ENCODE data around the gene RGS11.

RGS11 gene

DNA sequence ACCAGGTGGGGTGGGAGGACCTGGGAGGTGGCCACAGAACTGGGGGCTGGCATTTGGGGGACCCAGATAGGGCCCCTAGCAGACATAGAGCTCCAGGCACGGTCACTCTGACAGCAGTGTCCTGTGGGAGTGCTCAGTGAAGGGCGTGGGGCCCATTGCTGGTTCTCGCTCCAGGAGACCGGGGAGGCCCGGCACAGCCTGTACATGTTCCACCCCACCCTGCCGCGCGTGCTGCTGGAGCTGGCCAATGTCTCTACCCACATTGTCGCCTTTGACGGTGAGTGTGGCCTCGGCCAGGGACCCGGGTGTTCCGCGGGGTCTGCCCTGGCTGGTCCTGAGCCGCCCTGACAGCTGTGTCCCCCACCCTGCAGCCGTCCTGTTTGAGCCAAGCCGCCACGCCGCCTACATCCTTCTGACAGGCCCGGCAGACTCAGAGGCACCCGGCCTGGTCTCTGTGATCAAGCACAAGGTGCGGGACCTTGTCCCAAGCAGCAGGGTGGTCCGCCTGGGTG is 11.2 kb downstream of the RGS11 start:
- no peak overlapping the region for H3K4me3 ChIP-seq (ENCODE audit: control insufficient read depth, low read depth, low read length)
- no peak for TF ChIP-seq CTCF (conservative IDR thresholded peaks at IDR 0.05; ENCODE audit: control insufficient read depth, insufficient read depth, low read depth, low read length)
- no peak for DNase-seq (ENCODE audit: low read depth)

DNA sequence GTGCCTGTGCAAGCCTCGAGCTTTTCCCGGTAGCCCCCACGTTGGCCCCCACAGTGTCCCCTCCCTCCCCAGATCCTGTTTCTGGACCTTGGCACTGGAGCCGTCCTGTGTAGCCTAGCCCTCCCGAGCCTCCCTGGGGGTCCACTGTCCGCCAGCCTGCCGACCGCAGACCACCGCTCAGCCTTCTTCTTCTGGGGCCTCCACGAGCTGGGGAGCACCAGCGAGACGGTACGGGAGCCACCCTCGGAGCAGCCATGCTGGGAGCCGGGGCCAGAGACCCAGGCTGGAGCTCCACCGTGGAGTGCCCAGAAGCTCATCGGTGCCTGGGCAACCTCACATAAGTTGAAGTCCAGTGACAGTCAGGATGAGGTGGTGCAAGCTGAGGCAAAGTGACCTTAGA is 11.8 kb downstream of the RGS11 start:
- no peak for TF ChIP-seq CTCF (conservative IDR thresholded peaks at IDR 0.05; ENCODE audit: control insufficient read depth, insufficient read depth, low read depth, low read length)
- no peak for DNase-seq (ENCODE audit: low read depth)
- H3K4me3 ChIP-seq (ENCODE audit: control insufficient read depth, low read depth, low read length) = no peak overlapping the region

- no peak for TF ChIP-seq CTCF (conservative IDR thresholded peaks at IDR 0.05; ENCODE audit: control insufficient read depth, insufficient read depth, low read depth, low read length)
- no peak for DNase-seq (ENCODE audit: low read depth)
- no peak overlapping the region for H3K4me3 ChIP-seq (ENCODE audit: control insufficient read depth, low read depth, low read length)
These were observed 12.5 kb downstream of the RGS11 start for GRCh38 chr16:263182-263774.

DNA sequence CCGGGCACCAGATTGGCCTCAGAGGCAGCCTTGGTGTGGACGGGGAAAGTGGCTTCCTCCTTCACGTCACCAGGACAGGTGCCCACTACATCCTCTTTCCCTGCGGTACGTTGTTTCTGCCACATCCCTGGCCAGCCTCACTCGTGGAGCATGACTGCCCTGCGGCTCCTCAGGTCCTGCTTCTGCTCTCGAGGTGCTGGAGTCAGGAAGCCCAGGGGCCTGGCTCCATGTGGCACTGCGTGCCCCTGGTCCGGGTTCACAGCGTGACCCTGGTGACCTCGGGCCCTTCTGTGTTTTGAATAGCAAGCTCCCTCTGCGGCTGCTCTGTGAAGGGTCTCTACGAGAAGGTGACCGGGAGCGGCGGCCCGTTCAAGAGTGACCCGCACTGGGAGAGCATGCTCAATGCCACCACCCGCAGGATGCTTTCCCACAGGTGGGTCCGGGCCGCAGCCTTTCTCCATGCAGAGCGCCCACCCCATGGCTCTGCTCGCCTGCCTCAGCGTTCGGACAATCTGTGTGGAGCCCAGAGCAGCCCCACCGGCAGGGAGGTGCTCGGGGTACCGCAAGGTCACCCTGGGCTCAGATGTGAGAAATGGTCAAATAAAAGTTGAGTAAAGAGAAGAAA is 13.5 kb downstream of the RGS11 start:
- H3K4me3 ChIP-seq (ENCODE audit: control insufficient read depth, low read depth, low read length) = no peak overlapping the region
- DNase-seq (ENCODE audit: low read depth) = no peak
- TF ChIP-seq CTCF (conservative IDR thresholded peaks at IDR 0.05; ENCODE audit: control insufficient read depth, insufficient read depth, low read depth, low read length) = no peak

GRCh38 chr16:261031-261691 is 14.6 kb downstream of the RGS11 start:
- no peak for TF ChIP-seq CTCF (conservative IDR thresholded peaks at IDR 0.05; ENCODE audit: control insufficient read depth, insufficient read depth, low read depth, low read length)
- H3K4me3 ChIP-seq (ENCODE audit: control insufficient read depth, low read depth, low read length) = no peak overlapping the region
- no peak for DNase-seq (ENCODE audit: low read depth)

- no peak for TF ChIP-seq CTCF (conservative IDR thresholded peaks at IDR 0.05; ENCODE audit: control insufficient read depth, insufficient read depth, low read depth, low read length)
- DNase-seq (ENCODE audit: low read depth) = no peak
- H3K4me3 ChIP-seq (ENCODE audit: control insufficient read depth, low read depth, low read length) = no peak overlapping the region
These were observed 15.4 kb downstream of the RGS11 start for GRCh38 chr16:260326-260725.
